PC-9 (cell line): ENCODE results near the gene TIMM23.
"Not testable (repeated sequence)": the region's sequence is repeated elsewhere in the genome, so short reads cannot be mapped to it uniquely, and the experiment has no call there.

Source experiments
- CTCF ChIP-seq: fragments of 200-600 bp; sonication (generic); conservative IDR thresholded peaks from 2 replicates; pipeline ENCODE4 v1.6.1; 2017; ENCODE audit warnings: mixed run types, antibody characterized with exemption, mild to moderate bottlenecking, moderate library complexity
- EZH2 ChIP-seq: fragments of 200-600 bp; sonication (generic); IDR thresholded peaks from 2 replicates; pipeline ENCODE4 v1.8.0; 2017; ENCODE audit warnings: antibody characterized with exemption, low read depth

GRCh38 chr10:45972106-45972812 lies at the start of gene TIMM23:
- TF ChIP-seq CTCF, EZH2: not testable (repeated sequence)
